Measurements from ENCODE around the gene TLE4.

Gene TLE4

DNA sequence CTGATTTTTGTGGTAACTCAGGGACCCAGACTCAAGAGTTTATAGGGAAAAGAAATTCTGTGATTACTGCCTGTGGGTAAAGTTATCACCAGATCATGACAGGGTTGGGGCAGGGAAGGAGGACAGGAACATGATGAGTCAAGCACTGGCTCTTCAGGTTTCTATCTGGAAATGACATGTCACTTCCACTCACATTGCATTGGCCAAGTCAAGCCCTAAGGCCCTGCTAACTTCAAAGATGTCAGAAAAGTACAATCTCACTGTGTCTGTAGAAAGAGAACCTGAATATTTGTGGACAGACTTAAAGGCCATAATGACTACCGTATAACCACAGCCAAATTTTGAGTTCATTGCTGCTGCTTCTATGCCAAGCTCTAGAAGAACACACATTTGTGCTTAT, 187.7 kb downstream of the TLE4 start:
- Histone ChIP-seq H3K36me3 (no peaks in the 10 kb centered on the region), H3K27ac (no peak overlapping the region), H3K4me3 (ENCODE audit: low read depth in 1 of 2, low read length in 1 of 2) (no peak overlapping the region), H3K27me3 (no peaks in the 10 kb centered on the region), H3K9me3 (no peaks in the 10 kb centered on the region), H3K4me1 (ENCODE audit: control insufficient read depth in 1 of 2, insufficient read depth in 1 of 2, low read depth in 1 of 2, low read length in 1 of 2) (no peaks in the 10 kb centered on the region)
- TF ChIP-seq, protein P1, sequence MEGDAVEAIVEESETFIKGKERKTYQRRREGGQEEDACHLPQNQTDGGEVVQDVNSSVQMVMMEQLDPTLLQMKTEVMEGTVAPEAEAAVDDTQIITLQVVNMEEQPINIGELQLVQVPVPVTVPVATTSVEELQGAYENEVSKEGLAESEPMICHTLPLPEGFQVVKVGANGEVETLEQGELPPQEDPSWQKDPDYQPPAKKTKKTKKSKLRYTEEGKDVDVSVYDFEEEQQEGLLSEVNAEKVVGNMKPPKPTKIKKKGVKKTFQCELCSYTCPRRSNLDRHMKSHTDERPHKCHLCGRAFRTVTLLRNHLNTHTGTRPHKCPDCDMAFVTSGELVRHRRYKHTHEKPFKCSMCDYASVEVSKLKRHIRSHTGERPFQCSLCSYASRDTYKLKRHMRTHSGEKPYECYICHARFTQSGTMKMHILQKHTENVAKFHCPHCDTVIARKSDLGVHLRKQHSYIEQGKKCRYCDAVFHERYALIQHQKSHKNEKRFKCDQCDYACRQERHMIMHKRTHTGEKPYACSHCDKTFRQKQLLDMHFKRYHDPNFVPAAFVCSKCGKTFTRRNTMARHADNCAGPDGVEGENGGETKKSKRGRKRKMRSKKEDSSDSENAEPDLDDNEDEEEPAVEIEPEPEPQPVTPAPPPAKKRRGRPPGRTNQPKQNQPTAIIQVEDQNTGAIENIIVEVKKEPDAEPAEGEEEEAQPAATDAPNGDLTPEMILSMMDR (IDR thresholded peaks at IDR 0.05): no peak

DNA sequence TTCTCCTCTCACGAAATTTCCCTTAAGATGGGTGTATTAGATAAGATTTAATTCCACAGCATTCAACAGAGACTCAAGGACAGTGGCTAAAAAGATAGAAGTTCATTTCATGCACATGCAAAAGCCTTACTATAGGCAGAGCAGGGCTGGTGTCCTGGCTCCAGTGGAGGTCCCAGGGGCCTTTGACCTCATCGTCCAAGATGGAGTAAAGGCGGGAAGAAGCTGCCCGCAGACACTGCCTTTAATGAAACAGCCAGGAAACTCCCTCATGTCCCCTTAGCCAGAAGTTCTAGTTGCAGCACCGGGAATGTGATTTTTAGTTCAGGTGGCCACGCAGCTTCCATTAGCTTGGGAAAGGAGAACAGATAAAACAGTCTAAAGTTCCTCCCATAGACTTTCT, 190.3 kb downstream of the TLE4 start:
- Histone ChIP-seq H3K27ac (no peak overlapping the region), H3K4me1 (ENCODE audit: control insufficient read depth in 1 of 2, insufficient read depth in 1 of 2, low read depth in 1 of 2, low read length in 1 of 2) (no peaks in the 10 kb centered on the region), H3K36me3 (no peaks in the 10 kb centered on the region), H3K4me3 (ENCODE audit: low read depth in 1 of 2, low read length in 1 of 2) (no peak overlapping the region), H3K9me3 (no peaks in the 10 kb centered on the region), H3K27me3 (no peaks in the 10 kb centered on the region)
- TF ChIP-seq, protein P1 (IDR thresholded peaks at IDR 0.05): no peak

GRCh38 chr9:79763671-79764285, 192.0 kb downstream of the TLE4 start:
- TF ChIP-seq, protein P1 (IDR thresholded peaks at IDR 0.05): no peak
- H3K27ac ChIP-seq: no peak overlapping the region
- no peak overlapping the region for H3K4me3 ChIP-seq (ENCODE audit: low read depth in 1 of 2, low read length in 1 of 2)
- H3K36me3 ChIP-seq: no peaks in the 10 kb centered on the region
- H3K27me3 ChIP-seq: no peaks in the 10 kb centered on the region
- H3K9me3 ChIP-seq: no peaks in the 10 kb centered on the region
- H3K4me1 ChIP-seq (ENCODE audit: control insufficient read depth in 1 of 2, insufficient read depth in 1 of 2, low read depth in 1 of 2, low read length in 1 of 2): no peaks in the 10 kb centered on the region

DNA sequence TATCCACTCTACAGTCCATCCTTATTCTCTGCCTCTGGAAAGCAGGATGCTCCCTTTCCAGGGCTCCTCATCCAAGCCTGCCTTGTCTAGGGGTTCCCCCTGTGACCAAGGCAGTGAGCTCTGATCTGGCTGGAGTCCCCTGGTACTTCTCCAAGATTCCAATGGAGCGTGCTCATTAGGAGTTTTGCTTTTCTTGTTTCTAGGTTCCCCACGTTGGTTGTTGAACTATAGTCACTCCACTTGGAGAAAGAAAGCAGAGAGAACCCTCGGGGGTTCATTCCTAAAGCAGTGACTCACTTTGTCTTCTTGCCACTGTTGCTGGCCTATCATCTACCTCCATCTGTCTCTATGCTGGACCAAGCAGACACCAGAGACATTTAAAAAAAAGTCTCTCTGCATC, 192.6 kb downstream of the TLE4 start:
- no peak overlapping the region for H3K4me3 ChIP-seq (ENCODE audit: low read depth in 1 of 2, low read length in 1 of 2)
- H3K36me3 ChIP-seq: no peaks in the 10 kb centered on the region
- TF ChIP-seq, protein P1 (IDR thresholded peaks at IDR 0.05): no peak
- no peaks in the 10 kb centered on the region for H3K27me3 ChIP-seq
- H3K9me3 ChIP-seq: no peaks in the 10 kb centered on the region
- no peak overlapping the region for H3K27ac ChIP-seq
- no peaks in the 10 kb centered on the region for H3K4me1 ChIP-seq (ENCODE audit: control insufficient read depth in 1 of 2, insufficient read depth in 1 of 2, low read depth in 1 of 2, low read length in 1 of 2)

GRCh38 chr9:79765466-79765865, 193.7 kb downstream of the TLE4 start:
- TF ChIP-seq, protein P1 (IDR thresholded peaks at IDR 0.05): no peak
- no peak overlapping the region for H3K4me3 ChIP-seq (ENCODE audit: low read depth in 1 of 2, low read length in 1 of 2)
- H3K9me3 ChIP-seq: no peaks in the 10 kb centered on the region
- H3K27me3 ChIP-seq: no peaks in the 10 kb centered on the region
- no peak overlapping the region for H3K27ac ChIP-seq
- no peaks in the 10 kb centered on the region for H3K4me1 ChIP-seq (ENCODE audit: control insufficient read depth in 1 of 2, insufficient read depth in 1 of 2, low read depth in 1 of 2, low read length in 1 of 2)
- H3K36me3 ChIP-seq: no peaks in the 10 kb centered on the region

DNA sequence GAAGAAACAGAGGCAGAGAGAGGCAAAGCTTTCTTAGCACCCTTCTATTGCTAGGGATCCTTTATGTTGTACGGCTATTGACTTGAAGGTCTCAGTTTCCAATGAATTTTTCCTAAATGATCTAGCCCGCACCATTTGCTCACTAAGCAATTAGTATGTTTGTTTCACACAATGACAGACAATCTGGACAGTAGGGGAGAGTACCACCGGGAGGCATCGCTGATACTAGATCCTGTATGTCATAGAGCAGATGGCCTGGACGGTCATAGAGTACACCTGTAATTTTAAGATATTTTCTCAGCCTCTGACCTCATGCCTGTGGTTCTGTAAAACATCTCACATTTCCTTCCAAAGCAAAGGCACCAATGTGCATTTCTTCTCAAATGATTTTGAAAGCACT, 194.3 kb downstream of the TLE4 start:
- TF ChIP-seq, protein P1 (IDR thresholded peaks at IDR 0.05): no peak
- Histone ChIP-seq H3K4me3 (ENCODE audit: low read depth in 1 of 2, low read length in 1 of 2) (no peak overlapping the region), H3K27me3 (no peaks in the 10 kb centered on the region), H3K4me1 (ENCODE audit: control insufficient read depth in 1 of 2, insufficient read depth in 1 of 2, low read depth in 1 of 2, low read length in 1 of 2) (no peaks in the 10 kb centered on the region), H3K27ac (no peak overlapping the region), H3K9me3 (no peaks in the 10 kb centered on the region), H3K36me3 (no peaks in the 10 kb centered on the region)
